ENCODE data around the gene DCD. TPM values are rescaled to one million over a fixed set of nuclear protein-coding genes. Genes with fewer than 3 reads are reported as not detected.

DCD gene
- total and polyA plus RNA-seq, 10 of the 15 experiments (the other 5 are each of a cell fraction or from before 2014, with no cell fraction given): not detected

DNA sequence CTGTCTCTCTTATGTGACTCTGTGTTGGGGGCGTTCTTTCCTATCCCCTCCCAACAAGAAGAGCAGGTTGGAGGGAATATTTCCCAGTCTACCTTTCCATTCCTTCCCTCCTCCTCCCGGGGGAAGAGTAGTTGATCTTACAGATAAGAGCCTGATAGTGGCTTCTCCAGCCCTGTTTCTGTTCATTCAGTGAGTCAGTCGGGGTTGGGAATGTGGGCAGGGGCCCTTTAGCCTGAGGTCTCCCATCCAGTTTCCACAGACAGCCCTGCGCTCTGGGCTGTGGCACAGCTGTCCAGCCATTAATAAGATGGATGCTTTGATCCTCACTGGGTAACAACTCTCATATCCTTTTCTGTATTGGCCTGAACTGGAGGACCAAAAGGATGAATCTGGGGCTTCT lies 41.6 kb downstream of the DCD start (continued):
- TF ChIP-seq, protein P1, sequence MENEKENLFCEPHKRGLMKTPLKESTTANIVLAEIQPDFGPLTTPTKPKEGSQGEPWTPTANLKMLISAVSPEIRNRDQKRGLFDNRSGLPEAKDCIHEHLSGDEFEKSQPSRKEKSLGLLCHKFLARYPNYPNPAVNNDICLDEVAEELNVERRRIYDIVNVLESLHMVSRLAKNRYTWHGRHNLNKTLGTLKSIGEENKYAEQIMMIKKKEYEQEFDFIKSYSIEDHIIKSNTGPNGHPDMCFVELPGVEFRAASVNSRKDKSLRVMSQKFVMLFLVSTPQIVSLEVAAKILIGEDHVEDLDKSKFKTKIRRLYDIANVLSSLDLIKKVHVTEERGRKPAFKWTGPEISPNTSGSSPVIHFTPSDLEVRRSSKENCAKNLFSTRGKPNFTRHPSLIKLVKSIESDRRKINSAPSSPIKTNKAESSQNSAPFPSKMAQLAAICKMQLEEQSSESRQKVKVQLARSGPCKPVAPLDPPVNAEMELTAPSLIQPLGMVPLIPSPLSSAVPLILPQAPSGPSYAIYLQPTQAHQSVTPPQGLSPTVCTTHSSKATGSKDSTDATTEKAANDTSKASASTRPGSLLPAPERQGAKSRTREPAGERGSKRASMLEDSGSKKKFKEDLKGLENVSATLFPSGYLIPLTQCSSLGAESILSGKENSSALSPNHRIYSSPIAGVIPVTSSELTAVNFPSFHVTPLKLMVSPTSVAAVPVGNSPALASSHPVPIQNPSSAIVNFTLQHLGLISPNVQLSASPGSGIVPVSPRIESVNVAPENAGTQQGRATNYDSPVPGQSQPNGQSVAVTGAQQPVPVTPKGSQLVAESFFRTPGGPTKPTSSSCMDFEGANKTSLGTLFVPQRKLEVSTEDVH (IDR thresholded peaks at IDR 0.05; ENCODE audit: low read depth, partially characterized antibody): no peak
- TF ChIP-seq RAD51 (IDR thresholded peaks at IDR 0.05): no peak
- TF ChIP-seq NFYB (IDR thresholded peaks at IDR 0.05; ENCODE audit: insufficient read depth, low read depth, low read length): no peak
- TF ChIP-seq, protein P2, sequence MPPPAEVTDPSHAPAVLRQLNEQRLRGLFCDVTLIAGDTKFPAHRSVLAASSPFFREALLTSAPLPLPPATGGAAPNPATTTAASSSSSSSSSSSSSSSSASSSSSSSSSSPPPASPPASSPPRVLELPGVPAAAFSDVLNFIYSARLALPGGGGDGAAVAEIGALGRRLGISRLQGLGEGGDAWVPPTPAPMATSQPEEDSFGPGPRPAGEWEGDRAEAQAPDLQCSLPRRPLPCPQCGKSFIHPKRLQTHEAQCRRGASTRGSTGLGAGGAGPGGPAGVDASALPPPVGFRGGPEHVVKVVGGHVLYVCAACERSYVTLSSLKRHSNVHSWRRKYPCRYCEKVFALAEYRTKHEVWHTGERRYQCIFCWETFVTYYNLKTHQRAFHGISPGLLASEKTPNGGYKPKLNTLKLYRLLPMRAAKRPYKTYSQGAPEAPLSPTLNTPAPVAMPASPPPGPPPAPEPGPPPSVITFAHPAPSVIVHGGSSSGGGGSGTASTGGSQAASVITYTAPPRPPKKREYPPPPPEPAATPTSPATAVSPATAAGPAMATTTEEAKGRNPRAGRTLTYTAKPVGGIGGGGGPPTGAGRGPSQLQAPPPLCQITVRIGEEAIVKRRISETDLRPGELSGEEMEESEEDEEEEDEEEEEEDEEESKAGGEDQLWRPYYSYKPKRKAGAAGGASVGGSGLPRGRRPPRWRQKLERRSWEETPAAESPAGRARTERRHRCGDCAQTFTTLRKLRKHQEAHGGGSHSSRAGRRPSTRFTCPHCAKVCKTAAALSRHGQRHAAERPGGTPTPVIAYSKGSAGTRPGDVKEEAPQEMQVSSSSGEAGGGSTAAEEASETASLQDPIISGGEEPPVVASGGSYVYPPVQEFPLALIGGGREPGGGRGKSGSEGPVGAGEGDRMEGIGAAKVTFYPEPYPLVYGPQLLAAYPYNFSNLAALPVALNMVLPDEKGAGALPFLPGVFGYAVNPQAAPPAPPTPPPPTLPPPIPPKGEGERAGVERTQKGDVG (CRISPR knock-in tag; IDR thresholded peaks at IDR 0.05): no peak
- no peak for TF ChIP-seq BHLHE40 (IDR thresholded peaks at IDR 0.05; ENCODE audit: borderline replicate concordance in 1 of 2, low read depth in 2 of 2, low read length in 1 of 2)
- TF ChIP-seq CEBPB (IDR thresholded peaks at IDR 0.05; ENCODE audit: borderline replicate concordance in 1 of 2, low read depth in 2 of 2, low read length in 2 of 2): no peak
- TF ChIP-seq ZNF274 (IDR thresholded peaks at IDR 0.05; ENCODE audit: insufficient read depth, insufficient read length): no peak
- TF ChIP-seq PAX5 (IDR thresholded peaks at IDR 0.05; ENCODE audit: borderline replicate concordance, low read depth, low read length): no peak
- TF ChIP-seq RELA (IDR thresholded peaks at IDR 0.05; ENCODE audit: borderline replicate concordance, partially characterized antibody): no peak
- TF ChIP-seq MAX (IDR thresholded peaks at IDR 0.05; ENCODE audit: low read depth, low read length): no peak
- no peak for TF ChIP-seq NR2C1 (IDR thresholded peaks at IDR 0.05)
- no peak for TF ChIP-seq DPF2 (IDR thresholded peaks at IDR 0.05)
